Erythroblast (primary cell): ENCODE measurements around the gene AKNA.
"Not testable (repeated sequence)": the region's sequence is repeated elsewhere in the genome, so short reads cannot be mapped to it uniquely, and the experiment has no call there.

Source experiments
- GATA1 ChIP-seq: IDR thresholded peaks from 2 replicates; pipeline ENCODE4 v1.6.1; 2011; ENCODE audit warnings: low read depth, mild to moderate bottlenecking, control low read depth, low read length, moderate library complexity
- POLR2A ChIP-seq: IDR thresholded peaks from 2 replicates; pipeline ENCODE4 v1.6.1; 2011; ENCODE audit warnings: mild to moderate bottlenecking, low read length

GRCh38 chr9:114322160-114322818 is 65.5 kb downstream of the AKNA start:
- TF ChIP-seq POLR2A, GATA1: not testable (repeated sequence)
